Activated naive CD4-positive, alpha-beta T cell treated with anti-CD3 and anti-CD28 coated beads, Interleukin-2, amount 50 U/mL, for 72 hours (primary cell): ENCODE results near the gene HADHA. TPM values are rescaled to one million over a fixed set of nuclear protein-coding genes. Genes with fewer than 3 reads are reported as not detected.
A peak's percentile ranks its signal among the peaks of the same experiment; 100 is the strongest.

Experiments
- ATAC-seq, 2 donors: fragments of 150-1000 bp; cut with Tn5 transposase; 2 replicates each; pipeline ENCODE4 v1.10.0; 2021; ENCODE audit warnings: mild to moderate bottlenecking in 2 of 2, moderate library complexity in 2 of 2
- DNase-seq, 2 donors: peaks; one replicate each; pipeline ENCODE4 v3.0.0; 2021 to 2022; ENCODE audit warnings: low spot score in 2 of 2
- H3K27ac Mint-ChIP-seq, 2 donors: one replicate each; pipeline ENCODE4 v1.8.0; 2022; ENCODE audit warnings: mild to moderate bottlenecking in 2 of 2, mixed read lengths in 2 of 2
- H3K36me3 Mint-ChIP-seq, 2 donors: one replicate each; pipeline ENCODE4 v1.8.0; 2022; ENCODE audit warnings: mixed read lengths in 2 of 2
- H3K9me3 Mint-ChIP-seq, 2 donors: one replicate each; pipeline ENCODE4 v1.8.0; 2022; ENCODE audit warnings: mixed read lengths in 2 of 2
- total RNA-seq, 2 donors: library from RNA; stranded (reverse); gene quantifications; one replicate each; pipeline ENCODE4 v1.2.3, GENCODE V29; 2022

Gene HADHA
- total RNA-seq, 2 donors from 2014 or later: 85.0 to 140 TPM

- no peaks in the 10 kb centered on the region for H3K9me3 Mint-ChIP-seq
- H3K27ac Mint-ChIP-seq: no peak overlapping the region
- DNase-seq: no peak
- no peak for ATAC-seq
- peaks cover 6 to 12% of the 10 kb centered on the region in 2 donors for H3K36me3 Mint-ChIP-seq
These were observed 27.8 kb downstream of the HADHA start for GRCh38 chr2:26216587-26216986.

DNA sequence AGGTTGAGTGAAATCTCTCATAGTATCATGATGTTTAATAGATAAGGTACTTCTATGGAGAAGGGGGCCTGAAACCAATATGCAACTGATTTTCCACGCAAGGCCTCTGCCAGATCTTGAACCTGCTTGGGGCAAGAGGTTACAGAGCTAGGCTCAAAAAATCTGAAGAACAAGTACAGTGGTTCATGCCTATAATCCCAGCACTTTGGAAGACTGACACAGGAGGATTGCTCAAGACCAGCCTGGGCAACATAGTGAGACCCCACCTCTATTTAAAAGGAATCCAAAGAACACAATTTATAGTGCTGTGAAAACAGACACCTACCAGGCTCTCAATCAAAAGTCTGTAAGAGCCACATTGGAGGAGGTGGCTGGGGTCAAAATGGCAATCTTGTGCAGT, 28.6 kb downstream of the HADHA start:
- DNase-seq (no peak), ATAC-seq (no peak)
- H3K9me3 Mint-ChIP-seq: no peaks in the 10 kb centered on the region
- no peak overlapping the region for H3K27ac Mint-ChIP-seq
- H3K36me3 Mint-ChIP-seq: peaks cover 6 to 12% of the 10 kb centered on the region in 2 donors

DNA sequence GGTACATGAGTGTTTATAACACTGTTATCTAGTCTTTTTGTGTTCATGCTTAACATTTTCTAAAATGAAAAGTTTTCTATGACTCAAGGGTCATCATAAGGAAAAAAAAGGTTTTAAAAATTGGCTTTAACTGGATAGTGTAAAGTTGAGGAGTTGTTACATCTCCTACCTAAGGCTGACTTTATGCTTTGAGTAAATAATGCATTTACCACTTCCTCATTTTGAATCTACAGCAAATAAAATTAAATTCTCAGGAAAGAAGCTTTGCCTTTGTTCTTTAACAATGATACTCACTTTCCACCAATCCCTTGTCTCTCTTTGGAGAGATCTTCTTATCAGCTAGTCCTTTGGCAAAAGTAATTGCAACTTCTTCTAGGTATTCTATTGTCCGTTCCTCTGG, 29.7 kb downstream of the HADHA start:
- no peak overlapping the region for H3K27ac Mint-ChIP-seq
- H3K36me3 Mint-ChIP-seq: peaks cover 6 to 12% of the 10 kb centered on the region in 2 donors
- DNase-seq (no peak), ATAC-seq (no peak)
- no peaks in the 10 kb centered on the region for H3K9me3 Mint-ChIP-seq

DNA sequence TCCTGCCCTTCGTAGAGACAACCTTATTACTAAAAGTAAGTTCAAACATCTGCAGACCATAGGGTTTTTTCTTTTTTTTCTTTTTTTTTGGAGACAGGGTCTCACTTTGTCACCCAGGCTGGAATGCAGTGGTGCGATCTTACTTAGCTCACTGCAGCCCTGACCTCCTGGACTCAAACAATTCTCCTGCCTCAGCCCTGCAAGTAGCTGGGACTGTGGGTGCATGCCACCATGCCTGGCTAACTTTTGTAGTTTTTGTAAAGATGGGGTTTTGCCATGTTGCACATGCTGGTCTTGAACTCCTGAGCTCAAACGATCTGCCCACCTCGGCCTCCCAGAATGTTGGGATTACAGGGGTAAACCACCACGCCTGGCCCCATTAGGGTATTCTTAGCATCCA, 32.4 kb downstream of the HADHA start:
- H3K36me3 Mint-ChIP-seq: peaks cover under 1 to 5% of the 10 kb centered on the region in 2 donors
- no peaks in the 10 kb centered on the region for H3K9me3 Mint-ChIP-seq
- DNase-seq (no peak), ATAC-seq (no peak)
- peak overlapping the region in 1 of 2 donors; percentile 25 for H3K27ac Mint-ChIP-seq

GRCh38 chr2:26203906-26204305, 40.5 kb downstream of the HADHA start:
- Mint-ChIP-seq H3K27ac (peak overlapping the region in 1 of 2 donors; percentile 36), H3K9me3 (no peaks in the 10 kb centered on the region), H3K36me3 (peaks cover 0 to 8% of the 10 kb centered on the region in 2 donors)
- ATAC-seq (no peak), DNase-seq (no peak)

GRCh38 chr2:26202981-26203490, 41.4 kb downstream of the HADHA start:
- DNase-seq: no peak
- Mint-ChIP-seq H3K36me3 (peaks cover 0 to 8% of the 10 kb centered on the region in 2 donors), H3K9me3 (no peaks in the 10 kb centered on the region), H3K27ac (peak overlapping the region in 1 of 2 donors; percentile 48)
- ATAC-seq: no peak

GRCh38 chr2:26197516-26197915, 46.9 kb downstream of the HADHA start:
- DNase-seq: no peak
- H3K9me3 Mint-ChIP-seq: no peaks in the 10 kb centered on the region
- H3K36me3 Mint-ChIP-seq: peaks cover 0 to 28% of the 10 kb centered on the region in 2 donors
- no peak for ATAC-seq
- H3K27ac Mint-ChIP-seq: no peak overlapping the region

DNA sequence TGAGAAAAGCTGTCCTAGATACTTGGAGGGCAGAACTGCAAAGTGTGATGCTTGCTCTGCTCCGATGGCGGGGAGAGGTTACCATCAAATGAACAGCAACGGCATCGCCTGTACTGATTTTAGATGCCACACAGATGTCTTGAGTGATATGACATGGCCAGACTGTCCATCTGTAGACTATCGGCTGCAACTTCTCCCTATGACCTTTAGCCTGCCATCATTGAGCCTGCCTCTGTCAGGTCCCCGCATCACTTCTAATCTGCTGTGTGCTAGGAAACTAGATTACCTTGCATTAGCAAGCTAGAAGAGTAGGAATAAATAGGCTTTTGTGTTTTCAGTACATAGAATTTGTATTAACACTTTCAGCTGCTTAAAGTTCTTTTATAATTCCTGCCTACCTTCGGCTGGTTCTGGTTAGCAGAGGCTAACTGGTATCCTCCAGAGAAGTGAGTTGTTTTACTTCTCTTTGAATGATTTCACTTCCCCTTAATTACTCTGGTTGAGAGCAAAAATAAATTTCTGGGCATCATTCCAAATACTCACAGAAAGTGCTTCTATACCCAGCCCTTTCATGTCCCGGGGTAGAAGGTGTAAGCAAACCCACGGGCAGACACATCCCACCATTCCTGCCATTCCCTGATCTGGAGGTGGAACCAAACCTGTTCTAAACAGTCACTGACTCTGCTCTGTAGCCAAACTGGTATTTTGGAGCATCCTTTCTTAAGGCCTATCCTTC, 47.6 kb downstream of the HADHA start:
- DNase-seq (no peak), ATAC-seq (no peak)
- Mint-ChIP-seq H3K27ac (peak overlapping the region in 1 of 2 donors; percentile 17), H3K9me3 (no peaks in the 10 kb centered on the region), H3K36me3 (peaks cover 0 to 28% of the 10 kb centered on the region in 2 donors)

DNA sequence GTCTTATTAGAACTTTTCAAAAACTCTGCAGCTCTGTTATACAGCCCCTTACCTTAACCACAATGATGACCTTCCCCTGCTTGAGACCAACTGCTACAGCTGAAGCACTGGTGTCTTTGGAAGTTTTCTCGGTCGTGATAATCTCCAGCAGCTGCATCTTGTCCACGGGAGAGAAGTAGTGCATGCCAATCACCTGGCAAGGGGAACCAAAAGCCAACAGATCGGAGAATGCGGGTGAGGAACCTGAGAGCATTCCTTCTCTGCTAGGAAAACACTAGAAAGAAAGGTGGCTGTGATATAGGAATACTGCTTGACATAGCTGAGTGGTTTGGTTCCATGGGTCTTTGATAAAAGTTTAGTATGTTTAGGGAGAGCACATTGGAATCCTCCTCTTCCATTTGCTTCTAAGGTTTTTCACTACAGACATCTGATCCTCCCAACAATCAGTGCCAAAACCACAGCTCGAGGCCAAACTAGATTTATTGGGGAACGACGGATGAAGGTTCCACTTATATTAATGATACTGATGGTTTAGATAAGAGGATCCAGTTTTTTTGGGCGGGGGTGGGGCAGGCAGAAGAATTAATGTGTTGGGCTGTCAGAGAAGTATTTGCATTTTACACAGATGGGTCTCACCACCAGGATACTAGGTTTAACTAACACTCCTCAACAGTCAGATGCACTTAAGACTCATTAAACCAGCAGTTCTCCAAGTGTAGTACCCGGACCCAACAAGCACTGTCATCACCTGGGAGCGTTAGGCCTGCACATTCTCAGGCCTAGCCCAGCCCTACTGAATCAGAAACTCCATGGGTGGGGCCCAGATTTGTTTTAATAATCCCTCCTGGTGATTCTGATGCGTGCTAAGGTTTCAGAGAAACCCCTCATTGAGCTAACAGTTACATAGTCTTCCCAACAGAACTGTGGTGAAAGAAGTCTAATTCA, 49.1 kb downstream of the HADHA start:
- DNase-seq: no peak
- H3K27ac Mint-ChIP-seq: peak overlapping the region; percentile 6 to 30
- H3K36me3 Mint-ChIP-seq: peaks cover 0 to 20% of the 10 kb centered on the region in 2 donors
- no peak for ATAC-seq
- H3K9me3 Mint-ChIP-seq: no peaks in the 10 kb centered on the region

- Mint-ChIP-seq H3K9me3 (no peaks in the 10 kb centered on the region), H3K36me3 (peaks cover 0 to 20% of the 10 kb centered on the region in 2 donors), H3K27ac (peak overlapping the region; percentile 57 to 96)
- DNase-seq (no peak), ATAC-seq (peak; percentile 72 to 86)
These were observed 50.7 kb downstream of the HADHA start for GRCh38 chr2:26193578-26194231.

GRCh38 chr2:26191316-26192159, 52.9 kb downstream of the HADHA start:
- DNase-seq (no peak), ATAC-seq (no peak)
- Mint-ChIP-seq H3K9me3 (no peaks in the 10 kb centered on the region), H3K27ac (peak overlapping the region; percentile 12 to 80), H3K36me3 (peaks cover 0 to 13% of the 10 kb centered on the region in 2 donors)

DNA sequence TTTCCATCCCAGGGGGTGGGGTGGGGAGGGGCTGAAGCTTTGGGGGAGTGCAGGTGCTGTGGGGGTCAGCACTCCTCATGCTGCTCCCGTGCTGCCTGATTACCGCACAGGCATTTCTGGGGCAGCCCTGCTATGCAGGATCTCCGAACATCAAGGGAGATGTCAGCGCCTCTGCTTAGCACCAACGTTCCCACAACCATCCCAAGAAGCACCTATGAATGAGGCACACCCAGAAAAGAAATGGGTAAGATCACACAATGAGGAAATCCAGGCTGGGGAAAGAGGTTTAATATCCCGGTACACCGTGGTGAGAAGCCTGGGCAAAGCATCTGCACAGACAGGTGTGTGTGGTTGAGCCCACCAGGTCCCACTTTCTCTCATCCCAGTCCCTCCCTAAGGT, 54.1 kb downstream of the HADHA start:
- no peak overlapping the region for H3K27ac Mint-ChIP-seq
- DNase-seq (no peak), ATAC-seq (no peak)
- no peaks in the 10 kb centered on the region for H3K9me3 Mint-ChIP-seq
- peaks cover 0 to 13% of the 10 kb centered on the region in 2 donors for H3K36me3 Mint-ChIP-seq

DNA sequence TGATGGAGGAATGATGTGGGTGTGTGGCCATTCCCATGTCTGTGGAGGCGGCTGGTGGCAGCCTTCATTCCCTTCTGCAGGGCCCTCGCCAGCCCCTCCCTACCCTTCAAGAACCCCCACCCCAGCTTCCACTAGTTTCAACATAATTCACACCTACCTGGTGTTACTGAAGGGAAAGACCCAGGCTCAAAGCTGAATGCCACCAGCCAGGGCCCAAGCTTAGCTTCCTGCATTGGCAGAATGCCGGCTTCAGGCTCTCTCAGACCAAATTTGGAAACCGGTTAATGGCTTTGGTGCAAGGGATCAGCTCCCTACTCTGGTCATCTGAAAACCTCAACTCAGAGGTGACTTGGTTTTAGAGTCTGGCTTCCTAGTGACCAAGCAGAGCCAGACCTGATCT, 54.7 kb downstream of the HADHA start:
- ATAC-seq (no peak), DNase-seq (no peak)
- no peak overlapping the region for H3K27ac Mint-ChIP-seq
- H3K9me3 Mint-ChIP-seq: no peaks in the 10 kb centered on the region
- H3K36me3 Mint-ChIP-seq: peaks cover 0 to 13% of the 10 kb centered on the region in 2 donors

GRCh38 chr2:26189123-26189522, 55.3 kb downstream of the HADHA start:
- ATAC-seq: no peak
- no peaks in the 10 kb centered on the region for H3K9me3 Mint-ChIP-seq

DNA sequence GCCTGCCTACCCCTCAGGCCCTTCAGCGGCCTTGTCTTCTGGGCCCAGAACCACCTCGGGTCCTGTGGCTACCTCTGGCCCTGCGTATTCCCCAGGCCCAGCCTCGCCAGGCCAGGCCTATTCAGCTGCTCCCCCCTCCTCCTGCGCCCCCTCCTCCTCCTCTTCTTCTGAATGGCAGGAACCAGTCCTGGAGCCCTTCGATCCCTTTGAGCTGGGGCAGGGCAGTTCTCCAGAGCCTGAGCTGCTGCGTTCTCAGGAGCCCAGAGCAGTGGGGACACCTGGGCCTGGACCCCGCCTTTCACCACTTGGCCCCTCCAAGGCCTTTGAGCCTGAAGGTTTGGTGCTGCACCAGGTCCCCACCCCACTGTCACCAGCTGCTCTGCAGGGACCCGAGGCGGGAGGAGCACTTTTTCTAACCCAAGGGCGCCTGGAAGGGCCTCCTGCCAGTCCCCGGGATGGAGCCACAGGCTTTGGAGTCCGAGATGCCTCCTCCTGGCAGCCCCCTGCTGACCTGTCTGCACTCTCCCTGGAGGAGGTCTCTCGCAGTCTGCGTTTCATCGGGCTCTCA, 56.8 kb downstream of the HADHA start:
- no peaks in the 10 kb centered on the region for H3K9me3 Mint-ChIP-seq
- no peak for ATAC-seq
- no peak for DNase-seq
- H3K36me3 Mint-ChIP-seq: no peaks in the 10 kb centered on the region
- no peak overlapping the region for H3K27ac Mint-ChIP-seq

More at GRCh38 chr2:26189123-26189522, 55.3 kb downstream of the HADHA start:
- no peak for DNase-seq
- Mint-ChIP-seq H3K27ac (peak overlapping the region in 1 of 2 donors; percentile 8), H3K36me3 (peaks cover 0 to 8% of the 10 kb centered on the region in 2 donors)
